NCI-H2227 (cell line): Measurements from ENCODE around the gene ZNF354B.
"Not testable (repeated sequence)": the region's sequence is repeated elsewhere in the genome, so short reads cannot be mapped to it uniquely, and the experiment has no call there.

ENCODE experiments used
- DNase-seq: peaks from one replicate; lab custom pipeline; 2025; ENCODE audit not compliant: unreplicated experiment; lab: John Stamatoyannopoulos, UW

The ZNF354B gene

GRCh38 chr5:178859625-178860521 lies at the start of gene ZNF354B:
TSS of gene ZNF354B (plus strand) at chr5:178859953. CDS start at chr5:178861048, 1,095 bp downstream.
- peak; percentile 89 for DNase-seq

- DNase-seq, result no peak
These were observed 42.2 kb upstream of the ZNF354B start for GRCh38 chr5:178817506-178817905.

GRCh38 chr5:178818094-178818493 lies 41.7 kb upstream of the ZNF354B start:
- DNase-seq, result no peak

GRCh38 chr5:178820001-178820400 lies 39.8 kb upstream of the ZNF354B start:
- DNase-seq, result no peak

DNA sequence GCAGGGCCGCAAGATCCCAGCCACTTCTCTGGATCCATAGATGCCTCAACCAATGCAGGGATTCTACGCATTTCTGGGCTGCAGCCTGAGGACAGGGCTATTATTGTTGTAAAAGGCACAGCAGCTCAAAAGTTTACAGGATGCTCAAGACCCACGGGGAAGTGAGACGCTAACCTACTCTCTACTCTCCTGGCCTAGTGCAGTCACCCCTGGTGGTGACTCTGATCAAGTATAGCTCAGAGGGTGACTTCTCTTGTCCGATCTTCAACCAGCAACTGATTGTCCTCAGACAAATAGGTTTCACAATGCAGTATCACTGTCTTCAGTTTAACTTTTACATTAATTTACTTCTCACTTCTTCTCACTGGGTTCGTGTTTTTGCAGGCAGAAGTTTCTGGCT lies 34.3 kb upstream of the ZNF354B start:
- DNase-seq, result no peak

- no peak for DNase-seq
These were observed 33.5 kb upstream of the ZNF354B start for GRCh38 chr5:178826216-178826615.

GRCh38 chr5:178827636-178828035 lies 32.1 kb upstream of the ZNF354B start:
- no peak for DNase-seq

DNA sequence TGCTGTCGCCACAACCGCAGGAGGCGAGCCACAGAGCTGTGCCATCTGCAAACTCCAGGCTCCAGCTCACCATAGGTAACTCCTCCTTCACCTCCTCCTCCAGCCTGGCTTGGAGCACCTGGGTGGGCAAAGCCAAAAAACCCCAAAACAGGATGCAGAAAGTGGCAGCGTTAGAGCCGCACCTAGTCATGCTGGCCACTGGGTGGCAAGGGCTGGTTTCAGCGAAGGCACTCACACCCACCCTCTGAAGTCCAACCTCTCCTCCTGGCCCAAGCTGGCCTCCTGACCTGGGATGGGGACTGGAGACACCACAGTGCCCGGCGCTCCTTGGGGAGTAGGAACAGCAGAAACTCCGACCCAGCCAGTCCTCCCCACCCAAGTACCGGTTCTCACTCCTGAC lies 28.7 kb upstream of the ZNF354B start:
- no peak for DNase-seq

DNA sequence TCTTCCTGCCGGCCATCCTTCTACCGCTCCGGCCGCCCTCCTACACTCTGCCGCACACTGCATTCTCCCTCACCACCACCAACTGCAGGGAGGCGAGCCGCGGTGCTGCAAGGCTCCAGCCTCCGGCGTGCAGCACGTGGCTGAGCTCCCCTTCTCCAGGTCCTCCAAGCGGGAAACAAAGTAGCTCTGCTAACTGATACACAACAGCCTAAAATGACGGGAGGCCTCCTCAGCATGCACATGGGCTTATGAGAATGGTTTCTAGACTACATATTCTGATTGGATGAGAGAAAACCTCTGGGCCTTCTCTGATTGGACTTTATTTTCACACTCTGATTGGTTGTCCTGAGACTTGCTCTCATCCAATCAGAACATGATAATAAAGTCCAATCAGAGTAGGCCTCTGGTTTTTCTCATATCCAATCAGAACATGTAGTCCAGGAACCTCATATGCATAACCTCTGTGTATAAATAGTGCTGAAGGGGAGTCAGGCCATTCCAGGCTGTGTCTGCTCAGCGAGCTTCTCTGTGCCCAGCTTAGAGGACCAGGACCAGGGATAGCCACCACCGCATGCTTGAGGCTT lies 27.0 kb upstream of the ZNF354B start:
- DNase-seq, result peak; percentile 75

GRCh38 chr5:178836628-178837027 lies 23.1 kb upstream of the ZNF354B start:
- DNase-seq, result no peak

GRCh38 chr5:178838695-178839318 lies 20.9 kb upstream of the ZNF354B start:
- peak; percentile 40 for DNase-seq

GRCh38 chr5:178839319-178839704 lies 20.4 kb upstream of the ZNF354B start:
- DNase-seq, result peak; percentile 50

GRCh38 chr5:178840399-178840798 lies 19.4 kb upstream of the ZNF354B start:
- DNase-seq, result not testable (repeated sequence)

DNA sequence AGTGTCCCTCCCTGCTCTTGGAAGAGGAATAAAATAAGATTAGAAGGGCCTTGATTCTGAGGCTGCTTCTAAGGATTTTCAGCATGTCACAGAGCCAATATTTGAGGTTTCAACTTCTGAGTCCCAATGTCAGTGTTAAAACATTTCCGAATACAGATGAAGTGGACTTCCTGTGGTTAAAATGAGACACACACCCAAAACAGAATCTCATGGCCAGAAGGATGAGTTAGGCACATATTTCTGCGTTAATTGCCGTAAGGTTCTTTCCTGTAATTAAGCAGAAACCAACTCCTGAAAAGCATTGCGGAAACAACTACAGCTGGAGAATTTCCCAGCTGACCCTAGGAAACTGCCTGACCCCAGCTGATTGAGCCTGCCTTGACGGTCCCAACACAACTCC lies 10.4 kb upstream of the ZNF354B start:
- DNase-seq, result no peak

- no peak for DNase-seq
These were observed 7.8 kb upstream of the ZNF354B start for GRCh38 chr5:178851951-178852350.

DNA sequence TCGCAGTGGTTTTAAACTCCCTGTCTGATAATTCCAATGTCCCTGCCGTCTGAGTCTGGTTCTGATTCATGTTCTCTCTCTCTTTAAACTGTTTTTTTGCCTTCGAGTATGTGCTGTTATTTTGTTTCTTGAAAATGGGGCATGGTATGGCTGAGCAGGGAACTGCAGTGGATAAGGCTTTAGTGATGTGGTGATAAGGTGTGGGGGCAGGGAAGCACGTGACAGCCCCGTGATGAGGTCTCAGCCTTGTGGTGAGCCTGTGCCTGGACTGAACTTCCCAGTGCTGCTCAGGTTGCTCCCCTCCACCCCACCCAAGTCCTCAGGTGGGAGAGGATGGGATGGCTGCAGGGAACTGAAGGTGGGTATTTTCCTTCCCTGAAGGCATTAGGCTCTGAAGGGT lies 5.5 kb upstream of the ZNF354B start:
- DNase-seq, result no peak

DNA sequence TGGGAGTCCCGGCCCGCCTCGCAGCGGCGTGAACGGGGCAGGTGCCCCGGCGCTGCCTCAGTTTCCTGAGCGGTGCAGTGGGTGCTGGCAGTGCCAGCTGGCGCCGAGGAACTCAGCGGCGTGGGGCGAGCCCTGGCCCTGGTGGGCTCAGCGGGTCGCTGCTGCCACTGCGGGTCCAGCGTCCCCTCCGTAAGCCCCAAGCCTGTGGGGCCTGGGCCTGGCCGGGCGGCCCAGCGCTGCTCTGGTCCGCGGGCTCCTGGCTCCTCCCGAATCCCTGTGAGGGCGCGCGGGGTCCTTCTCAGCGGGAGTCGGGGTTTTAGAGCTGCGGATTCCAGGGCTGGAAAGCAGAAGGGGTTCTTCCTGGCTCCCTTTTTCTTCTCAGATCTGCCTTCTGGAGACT lies 862 bp downstream of the ZNF354B start:
- DNase-seq, result not testable (repeated sequence)

DNA sequence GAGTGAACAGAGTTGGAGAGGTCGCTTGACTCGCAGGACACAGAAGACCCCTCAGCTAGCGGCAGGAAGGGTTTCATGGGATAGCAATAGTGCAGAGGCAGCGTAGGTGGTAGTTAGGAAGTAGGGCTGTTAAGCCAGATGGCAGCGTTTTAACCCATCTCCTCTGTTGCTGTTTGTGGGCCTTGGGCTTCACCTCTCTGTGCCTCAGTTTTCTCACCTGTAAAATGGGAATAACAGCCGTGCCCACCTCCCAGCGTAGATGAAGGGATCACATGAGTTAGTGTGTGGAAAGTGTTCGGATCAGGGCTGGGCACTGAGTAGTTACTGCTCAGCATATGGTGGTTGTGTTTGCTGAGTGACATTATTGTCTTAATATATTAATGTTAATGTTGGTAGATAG lies 1.9 kb downstream of the ZNF354B start:
- no peak for DNase-seq

DNA sequence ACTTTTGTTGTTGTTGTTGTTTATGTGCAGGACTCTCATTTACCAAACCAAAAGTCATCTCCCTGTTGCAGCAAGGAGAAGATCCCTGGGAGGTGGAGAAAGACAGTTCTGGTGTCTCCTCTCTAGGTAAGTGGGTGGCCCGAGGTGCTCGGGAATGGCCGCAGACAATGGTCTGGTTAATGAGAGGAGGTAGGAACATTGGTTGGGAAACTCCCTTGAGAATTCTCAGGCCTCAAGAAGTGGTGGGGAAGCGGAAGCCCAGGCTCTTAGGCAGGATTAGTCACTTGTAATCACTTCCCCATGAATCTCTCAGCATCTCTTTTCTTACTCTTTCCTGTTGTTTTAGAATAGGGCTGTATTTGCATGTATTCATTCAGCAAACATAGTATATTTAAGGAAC lies 7.2 kb downstream of the ZNF354B start:
- no peak for DNase-seq

GRCh38 chr5:178869577-178869976 lies 9.8 kb downstream of the ZNF354B start:
- no peak for DNase-seq

- no peak for DNase-seq
These were observed 10.7 kb downstream of the ZNF354B start for GRCh38 chr5:178870411-178870810.

GRCh38 chr5:178872302-178872701 lies 12.5 kb downstream of the ZNF354B start:
- no peak for DNase-seq
